Natural killer cell treated with Interleukin-12 subunit alpha and Interleukin-12 subunit beta and Interleukin-15 and Interleukin-18, amount 100 ng/mL, for 72 hours (primary cell): ENCODE data around the gene KIDINS220. TPM values are rescaled to one million over a fixed set of nuclear protein-coding genes. Genes with fewer than 3 reads are reported as not detected.

Source experiments
- ATAC-seq, 2 donors: fragments of 150-1000 bp; cut with Tn5 transposase in 1 of 2; sonication (Bioruptor Pico), chemical (Tn5 transposase) in 1 of 2; 2 replicates each; pipeline ENCODE4 v1.10.0; 2021
- DNase-seq: peaks from one replicate; pipeline ENCODE4 v3.0.0; 2022; ENCODE audit warnings: low spot score
- H3K27ac Mint-ChIP-seq, 2 donors: 1 replicate in 1 of 2; 2 replicates in 1 of 2; pipeline ENCODE4 v1.8.0; 2022; ENCODE audit warnings: mixed read lengths in 2 of 2, mild to moderate bottlenecking in 1 of 2, moderate library complexity in 1 of 2
- H3K27me3 Mint-ChIP-seq, 2 donors: 1 replicate in 1 of 2; 2 replicates in 1 of 2; pipeline ENCODE4 v1.8.0; 2022; ENCODE audit warnings: mixed read lengths in 2 of 2
- H3K36me3 Mint-ChIP-seq: one replicate; pipeline ENCODE4 v1.8.0; 2022; ENCODE audit warnings: mixed read lengths
- H3K4me1 Mint-ChIP-seq, 2 donors: 1 replicate in 1 of 2; 2 replicates in 1 of 2; pipeline ENCODE4 v1.8.0; 2022; ENCODE audit warnings: low read depth in 2 of 2, mixed read lengths in 2 of 2, mild to moderate bottlenecking in 1 of 2
- H3K4me3 Mint-ChIP-seq: one replicate; pipeline ENCODE4 v1.8.0; 2022; ENCODE audit warnings: mixed read lengths
- H3K9me3 Mint-ChIP-seq: 2 replicates; pipeline ENCODE4 v1.8.0; 2022; ENCODE audit warnings: mixed read lengths
- total RNA-seq, 2 donors: library from RNA; stranded (reverse); gene quantifications; one replicate each; pipeline ENCODE4 v1.2.3, GENCODE V29; 2022

KIDINS220 gene
- total RNA-seq, 2 donors from 2014 or later = 39.1 to 43.8 TPM

- Mint-ChIP-seq H3K27me3 (no peaks in the 10 kb centered on the region), H3K4me3 (no peak overlapping the region), H3K27ac (no peak overlapping the region), H3K4me1 (no peaks in the 10 kb centered on the region), H3K9me3 (no peaks in the 10 kb centered on the region), H3K36me3 (no peaks in the 10 kb centered on the region)
- no peak for ATAC-seq
- no peak for DNase-seq
Measured at GRCh38 chr2:8701681-8702379, 135.6 kb downstream of the KIDINS220 start.

- H3K27ac Mint-ChIP-seq = no peak overlapping the region
- no peaks in the 10 kb centered on the region for H3K4me1 Mint-ChIP-seq
- ATAC-seq = no peak
- no peaks in the 10 kb centered on the region for H3K36me3 Mint-ChIP-seq
- H3K4me3 Mint-ChIP-seq = no peak overlapping the region
- H3K27me3 Mint-ChIP-seq = no peaks in the 10 kb centered on the region
- DNase-seq = no peak
- H3K9me3 Mint-ChIP-seq = no peaks in the 10 kb centered on the region
Measured at GRCh38 chr2:8699839-8700238, 137.6 kb downstream of the KIDINS220 start.

GRCh38 chr2:8697190-8697589 lies 140.2 kb downstream of the KIDINS220 start:
- no peak overlapping the region for H3K27ac Mint-ChIP-seq
- no peaks in the 10 kb centered on the region for H3K9me3 Mint-ChIP-seq
- ATAC-seq (no peak), DNase-seq (no peak)
- H3K27me3 Mint-ChIP-seq = peaks cover 0 to 2% of the 10 kb centered on the region in 2 donors
- H3K36me3 Mint-ChIP-seq = no peaks in the 10 kb centered on the region
- H3K4me3 Mint-ChIP-seq = no peak overlapping the region
- peaks cover 0 to 6% of the 10 kb centered on the region in 2 donors for H3K4me1 Mint-ChIP-seq

- ATAC-seq = no peak
- peaks cover 0 to 6% of the 10 kb centered on the region in 2 donors for H3K4me1 Mint-ChIP-seq
- no peaks in the 10 kb centered on the region for H3K9me3 Mint-ChIP-seq
- no peak overlapping the region for H3K4me3 Mint-ChIP-seq
- H3K36me3 Mint-ChIP-seq = peaks cover 5% of the 10 kb centered on the region
- DNase-seq = no peak
- H3K27ac Mint-ChIP-seq = no peak overlapping the region
- H3K27me3 Mint-ChIP-seq = peaks cover 2 to 5% of the 10 kb centered on the region in 2 donors
Measured at GRCh38 chr2:8694737-8695136, 142.7 kb downstream of the KIDINS220 start.

GRCh38 chr2:8693157-8693821 lies 144.1 kb downstream of the KIDINS220 start:
- DNase-seq (no peak), ATAC-seq (peak; percentile 56 to 74)
- Mint-ChIP-seq H3K4me3 (peak overlapping the region; percentile 27), H3K36me3 (peaks cover 5% of the 10 kb centered on the region), H3K4me1 (peaks cover 0 to 6% of the 10 kb centered on the region in 2 donors), H3K27me3 (peaks cover 2 to 5% of the 10 kb centered on the region in 2 donors), H3K27ac (no peak overlapping the region), H3K9me3 (no peaks in the 10 kb centered on the region)

- Mint-ChIP-seq H3K4me3 (peak overlapping the region; percentile 27), H3K27ac (no peak overlapping the region), H3K4me1 (peaks cover 0 to 6% of the 10 kb centered on the region in 2 donors), H3K36me3 (peaks cover 5% of the 10 kb centered on the region), H3K27me3 (peaks cover 2 to 5% of the 10 kb centered on the region in 2 donors), H3K9me3 (no peaks in the 10 kb centered on the region)
- DNase-seq = no peak
- no peak for ATAC-seq
Measured at GRCh38 chr2:8692783-8693156, 144.6 kb downstream of the KIDINS220 start.

- no peak overlapping the region for H3K27ac Mint-ChIP-seq
- ATAC-seq (no peak), DNase-seq (no peak)
- no peak overlapping the region for H3K4me3 Mint-ChIP-seq
- peaks cover 0 to 9% of the 10 kb centered on the region in 2 donors for H3K4me1 Mint-ChIP-seq
- peaks cover 2 to 5% of the 10 kb centered on the region in 2 donors for H3K27me3 Mint-ChIP-seq
- no peaks in the 10 kb centered on the region for H3K9me3 Mint-ChIP-seq
- H3K36me3 Mint-ChIP-seq = peaks cover 5% of the 10 kb centered on the region
Measured at GRCh38 chr2:8691859-8692437, 145.5 kb downstream of the KIDINS220 start.

GRCh38 chr2:8685697-8686358 lies 151.6 kb downstream of the KIDINS220 start:
- peaks cover 26% of the 10 kb centered on the region for H3K36me3 Mint-ChIP-seq
- H3K27ac Mint-ChIP-seq = peak overlapping the region; percentile 74 to 90
- no peaks in the 10 kb centered on the region for H3K9me3 Mint-ChIP-seq
- peaks cover 27 to 29% of the 10 kb centered on the region in 2 donors for H3K4me1 Mint-ChIP-seq
- ATAC-seq = peak; percentile 48 to 50
- H3K27me3 Mint-ChIP-seq = no peaks in the 10 kb centered on the region
- H3K4me3 Mint-ChIP-seq = peak overlapping the region; percentile 75
- DNase-seq = peak; percentile 82

GRCh38 chr2:8684878-8685696 lies 152.3 kb downstream of the KIDINS220 start:
- Mint-ChIP-seq H3K4me3 (peak overlapping the region; percentile 98), H3K36me3 (peaks cover 26% of the 10 kb centered on the region), H3K27ac (peak overlapping the region; percentile 84 to 99), H3K4me1 (peaks cover 30 to 31% of the 10 kb centered on the region in 2 donors), H3K9me3 (no peaks in the 10 kb centered on the region), H3K27me3 (no peaks in the 10 kb centered on the region)
- ATAC-seq (peak; percentile 11 to 29), DNase-seq (no peak)

- ATAC-seq (no peak), DNase-seq (no peak)
- H3K27ac Mint-ChIP-seq = peak overlapping the region; percentile 84 to 99
- H3K27me3 Mint-ChIP-seq = no peaks in the 10 kb centered on the region
- peaks cover 36 to 37% of the 10 kb centered on the region in 2 donors for H3K4me1 Mint-ChIP-seq
- H3K36me3 Mint-ChIP-seq = peaks cover 26% of the 10 kb centered on the region
- no peaks in the 10 kb centered on the region for H3K9me3 Mint-ChIP-seq
- H3K4me3 Mint-ChIP-seq = peak overlapping the region; percentile 98
Measured at GRCh38 chr2:8684540-8684877, 152.9 kb downstream of the KIDINS220 start.

- Mint-ChIP-seq H3K36me3 (peaks cover 26% of the 10 kb centered on the region), H3K27me3 (no peaks in the 10 kb centered on the region), H3K4me3 (peak overlapping the region; percentile 98), H3K27ac (peak overlapping the region; percentile 84 to 99), H3K4me1 (peaks cover 42 to 48% of the 10 kb centered on the region in 2 donors), H3K9me3 (no peaks in the 10 kb centered on the region)
- DNase-seq = no peak
- ATAC-seq = no peak
Measured at GRCh38 chr2:8682719-8683667, 154.4 kb downstream of the KIDINS220 start.
